IPS-11a (cell line): ENCODE measurements around the gene CSNK1A1L.

Experiments
- H3K4me3 ChIP-seq: one replicate; pipeline ENCODE4 v1.5.1; 2013; ENCODE audit warnings: low read depth, low read length, control low read depth

Gene CSNK1A1L

DNA sequence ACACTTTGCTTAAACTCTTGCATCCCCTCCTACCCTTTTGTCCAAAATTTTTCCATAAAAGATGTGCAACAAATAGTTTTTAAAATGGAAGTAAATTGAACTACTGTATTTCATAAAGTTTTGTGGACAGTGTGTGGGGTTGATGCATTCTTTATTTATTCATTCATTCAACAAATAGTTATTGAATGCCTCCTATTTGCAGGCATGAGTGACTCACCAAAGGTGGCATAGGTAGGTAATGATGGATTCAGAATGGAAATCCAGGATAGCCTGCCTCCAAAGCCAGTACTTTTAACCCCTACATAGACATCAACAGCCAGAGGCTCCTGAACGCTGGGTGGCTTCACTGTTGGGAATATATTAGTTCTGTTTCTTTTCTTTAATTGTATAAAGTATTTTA lies 2.4 kb upstream of the CSNK1A1L start:
- no peak overlapping the region for H3K4me3 ChIP-seq

DNA sequence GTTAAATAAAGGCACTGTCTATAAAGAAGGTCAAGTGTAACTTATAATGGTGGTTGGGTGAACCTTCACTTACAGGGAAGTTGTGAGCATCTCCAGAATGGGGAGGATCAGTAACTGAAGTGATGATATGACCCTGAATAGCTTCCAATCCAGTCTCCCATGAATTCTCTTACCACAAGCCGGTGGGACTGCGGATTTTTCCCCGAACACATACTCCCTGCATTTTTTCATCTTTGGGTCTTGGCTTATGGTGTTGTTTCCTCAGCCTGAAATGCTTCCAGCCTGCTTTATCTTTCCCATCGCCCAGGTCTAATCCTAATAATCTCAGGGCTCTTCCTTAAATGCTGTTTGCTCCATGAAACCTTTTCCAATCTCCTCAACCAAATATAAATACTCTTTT lies 2.0 kb upstream of the CSNK1A1L start:
- no peak overlapping the region for H3K4me3 ChIP-seq

DNA sequence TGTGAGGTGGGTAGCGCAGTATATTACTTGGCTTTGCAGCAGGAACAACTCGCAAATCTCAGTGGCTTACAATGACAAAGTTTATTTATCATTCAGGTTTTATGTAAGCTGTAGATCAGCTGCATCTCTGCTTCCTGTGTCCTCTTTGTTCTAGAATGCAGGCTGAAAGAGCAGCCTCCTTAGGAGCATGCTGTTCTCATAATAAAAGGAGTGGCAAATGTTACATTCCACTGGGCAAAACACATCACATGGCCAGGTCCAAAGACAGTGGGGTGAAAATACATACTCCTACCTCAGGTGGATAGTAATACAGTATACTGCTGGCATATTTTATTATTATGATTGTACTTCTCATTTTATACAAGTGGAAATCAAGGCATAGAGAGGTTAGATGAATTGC lies 1.2 kb upstream of the CSNK1A1L start:
- H3K4me3 ChIP-seq = no peak overlapping the region

DNA sequence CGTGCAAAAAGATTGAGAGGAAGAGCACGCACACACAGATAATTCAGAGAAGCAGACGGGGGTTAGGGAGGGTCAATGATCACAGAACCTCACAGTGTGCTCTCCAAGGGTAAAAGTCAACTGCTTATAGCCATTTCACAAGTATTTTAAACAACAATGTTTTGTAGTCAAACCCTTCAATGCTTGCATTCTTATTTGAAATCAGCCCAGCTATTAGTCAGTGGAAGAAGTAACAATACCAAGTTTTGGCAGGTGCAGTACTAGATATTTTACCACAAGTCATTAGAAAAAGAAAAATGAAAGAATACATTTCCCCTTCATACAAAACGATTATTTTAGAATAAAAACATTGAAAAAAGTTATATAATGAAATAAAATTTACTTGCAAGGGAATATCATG lies 2.6 kb downstream of the CSNK1A1L start:
- no peak overlapping the region for H3K4me3 ChIP-seq

DNA sequence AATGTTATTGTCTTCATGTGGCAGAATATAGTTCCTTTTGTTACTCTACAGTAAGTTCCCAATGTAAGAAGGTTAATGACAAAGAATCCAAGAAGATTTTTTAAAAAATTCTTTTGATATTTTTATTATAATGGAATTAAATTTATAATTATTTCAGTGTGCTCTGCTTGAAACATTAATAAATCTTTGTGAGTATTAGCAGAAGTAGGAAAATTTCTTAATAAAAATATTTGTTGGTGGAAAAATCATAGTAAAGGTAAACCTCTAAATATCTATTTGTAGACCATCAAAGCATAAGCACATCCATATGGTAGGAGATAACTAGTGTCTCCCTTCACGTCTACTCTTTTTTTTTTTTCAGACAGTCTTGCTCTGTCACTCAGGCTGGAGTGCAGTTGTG lies 4.3 kb downstream of the CSNK1A1L start:
- H3K4me3 ChIP-seq = no peak overlapping the region

DNA sequence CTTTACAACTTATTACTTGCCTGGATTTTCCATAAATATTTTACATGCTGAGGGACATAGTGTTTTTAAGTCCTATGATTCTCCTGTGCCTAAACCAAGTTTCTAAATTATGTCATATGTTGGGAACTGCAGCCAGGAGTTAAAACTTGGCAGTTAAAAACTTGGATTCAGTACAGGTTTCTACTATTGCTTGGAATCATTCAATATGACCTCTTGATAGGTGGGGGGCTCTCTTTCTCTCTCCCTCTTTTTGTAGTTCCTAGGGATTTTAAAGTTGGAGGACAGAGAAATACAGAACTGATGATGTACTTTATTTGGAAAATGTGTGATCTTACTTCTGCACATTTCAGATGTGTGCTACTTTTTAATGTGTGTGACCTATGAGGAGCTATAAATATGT lies 4.7 kb downstream of the CSNK1A1L start:
- no peak overlapping the region for H3K4me3 ChIP-seq

DNA sequence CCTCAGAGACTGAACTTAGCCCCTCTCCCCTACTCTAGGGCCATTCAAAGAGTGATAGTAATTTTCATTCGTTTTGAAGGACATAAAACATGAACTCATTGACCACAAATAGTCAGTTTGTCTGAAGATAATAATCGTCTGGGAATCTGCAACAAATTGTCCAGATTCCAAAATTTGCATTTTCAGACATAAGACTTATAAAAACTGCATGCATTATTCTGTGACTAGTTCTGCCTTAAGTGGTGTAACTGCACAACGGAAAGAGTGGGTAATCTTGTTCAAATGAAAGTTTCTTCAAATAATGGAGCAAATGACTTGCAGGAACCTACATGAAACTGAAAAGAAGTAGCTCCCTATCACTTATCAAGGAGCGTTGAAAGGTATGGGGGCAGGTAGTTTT lies 8.4 kb downstream of the CSNK1A1L start:
- no peak overlapping the region for H3K4me3 ChIP-seq

DNA sequence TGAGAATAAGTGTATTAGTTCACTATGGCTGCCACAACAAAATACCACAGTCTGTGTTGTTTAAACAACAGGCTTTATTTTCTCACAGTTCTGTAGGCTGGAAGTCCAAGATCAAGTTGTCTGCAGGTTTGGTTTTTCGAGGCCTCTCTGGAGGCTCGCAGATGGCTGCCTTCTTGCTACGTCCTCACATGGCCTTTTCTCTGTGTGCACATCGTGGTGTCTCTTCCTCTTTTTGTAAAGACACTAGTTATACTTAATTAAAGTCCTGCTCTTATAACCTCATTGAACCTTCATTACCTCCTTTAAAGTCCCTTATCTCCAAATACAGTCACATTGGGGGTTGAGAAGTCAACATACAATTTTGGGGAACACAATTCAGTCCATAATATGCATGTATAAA lies 10.6 kb downstream of the CSNK1A1L start:
- no peak overlapping the region for H3K4me3 ChIP-seq

DNA sequence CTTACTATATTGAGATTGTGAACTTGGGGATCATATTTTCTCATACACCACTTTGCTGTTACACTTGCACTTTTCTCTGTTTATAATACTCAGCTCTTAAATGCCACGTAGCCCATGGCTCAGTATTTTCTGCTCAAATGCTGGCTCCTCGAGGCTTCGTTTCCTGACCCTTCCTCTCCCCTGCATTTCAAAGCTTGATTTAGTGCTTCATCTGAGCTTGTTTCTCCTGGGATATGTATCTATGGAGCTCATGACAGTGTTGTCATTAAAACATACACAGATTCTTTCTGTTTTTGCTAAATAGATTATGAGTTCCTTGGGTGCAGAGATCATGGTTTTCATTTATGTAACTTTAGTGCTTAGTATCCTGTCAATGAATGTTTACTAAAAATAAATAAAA lies 11.4 kb downstream of the CSNK1A1L start:
- H3K4me3 ChIP-seq = no peak overlapping the region

DNA sequence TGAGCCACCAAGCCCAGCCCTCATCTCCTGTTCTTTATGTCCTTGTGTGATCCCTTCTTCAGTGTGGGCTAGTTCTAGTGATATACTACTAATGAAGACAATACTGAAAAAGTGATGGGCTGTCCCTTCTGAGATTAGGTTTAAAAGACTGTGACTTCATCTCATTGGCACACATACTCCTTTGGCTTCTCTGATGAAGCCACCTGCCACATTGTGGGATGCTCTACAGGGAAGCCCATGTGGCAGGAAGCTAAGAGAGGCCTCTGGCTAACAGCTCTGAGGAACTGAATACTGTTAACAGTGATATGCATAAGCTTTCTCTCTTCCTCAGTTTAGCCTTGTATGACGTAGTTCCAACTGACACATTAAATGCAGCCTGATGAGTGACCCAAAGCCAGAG lies 13.6 kb downstream of the CSNK1A1L start:
- no peak overlapping the region for H3K4me3 ChIP-seq

DNA sequence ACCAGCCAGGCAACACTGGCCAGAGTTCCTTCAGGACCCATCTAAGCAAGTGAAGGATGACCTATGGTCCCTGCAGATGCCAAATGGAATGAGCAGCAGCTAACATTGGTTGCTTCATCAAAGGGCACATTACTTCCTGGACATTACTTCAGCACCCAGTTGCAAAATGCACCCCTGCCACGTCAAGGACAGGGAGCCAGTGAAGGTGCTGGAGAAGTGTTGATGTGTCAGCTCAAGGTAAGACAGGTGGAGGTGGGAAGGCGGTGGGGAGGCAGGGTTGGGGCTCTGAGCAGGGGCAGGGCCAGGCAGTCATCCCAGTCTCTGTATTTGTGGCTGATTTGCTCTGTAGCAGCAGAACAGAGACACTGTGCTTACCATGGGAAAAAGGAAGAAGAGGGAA lies 14.6 kb downstream of the CSNK1A1L start:
- H3K4me3 ChIP-seq = no peak overlapping the region

DNA sequence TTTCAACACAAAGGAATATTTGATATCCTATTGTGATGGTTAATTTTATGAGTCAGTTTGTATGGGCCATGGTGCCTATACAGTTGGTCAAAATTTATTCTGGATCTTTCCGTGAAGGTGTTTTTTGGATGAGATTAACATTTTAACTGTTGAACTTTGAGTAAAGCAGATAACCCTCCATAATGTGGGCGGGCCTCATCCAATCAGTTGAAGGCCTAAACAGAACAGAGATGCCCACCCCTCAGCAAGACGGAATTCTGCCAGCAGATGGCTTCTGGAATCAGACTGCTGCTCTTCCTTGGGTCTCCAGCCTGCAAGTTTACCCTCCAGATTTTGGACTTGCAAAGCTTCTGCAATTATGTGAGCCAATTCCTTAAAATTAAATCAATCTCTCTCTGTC lies 16.0 kb downstream of the CSNK1A1L start:
- no peak overlapping the region for H3K4me3 ChIP-seq

DNA sequence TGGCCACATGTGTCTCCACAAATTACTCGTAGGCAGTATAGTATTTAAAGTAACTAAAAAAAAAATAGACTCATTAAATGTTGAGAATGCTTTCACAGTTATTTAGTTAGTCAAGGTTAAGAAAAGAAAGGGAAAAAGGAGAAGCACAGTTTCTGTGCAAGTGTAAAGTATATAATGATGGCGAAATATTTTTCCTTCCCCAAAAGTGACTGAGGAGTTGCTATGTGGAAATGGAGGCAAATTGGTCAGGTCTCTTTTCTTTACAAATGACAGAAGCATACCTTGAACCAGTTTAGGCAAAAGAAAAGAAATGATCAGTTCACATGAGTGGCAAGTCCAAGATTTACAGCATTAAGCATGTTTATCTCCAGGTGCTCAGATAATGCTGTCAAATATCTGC lies 18.0 kb downstream of the CSNK1A1L start:
- H3K4me3 ChIP-seq = no peak overlapping the region

DNA sequence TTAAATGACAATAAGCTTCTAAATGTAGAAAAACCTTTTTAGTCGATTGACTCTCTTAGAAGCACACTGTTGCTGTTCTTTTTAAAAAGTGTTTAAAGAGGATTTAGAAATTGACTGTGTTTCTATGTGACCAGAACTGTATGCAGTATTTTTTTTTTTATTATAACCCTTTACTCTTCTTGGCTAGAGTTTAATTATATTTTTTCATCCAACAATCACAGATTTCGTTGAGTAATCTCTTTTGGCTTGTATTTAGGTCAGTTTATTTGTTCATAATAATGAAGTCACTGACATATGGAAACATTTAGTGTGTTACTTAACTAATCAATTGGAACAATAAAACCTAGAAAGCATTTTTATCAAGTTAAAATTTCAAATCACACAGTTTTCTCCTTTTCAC lies 19.9 kb downstream of the CSNK1A1L start:
- no peak overlapping the region for H3K4me3 ChIP-seq

DNA sequence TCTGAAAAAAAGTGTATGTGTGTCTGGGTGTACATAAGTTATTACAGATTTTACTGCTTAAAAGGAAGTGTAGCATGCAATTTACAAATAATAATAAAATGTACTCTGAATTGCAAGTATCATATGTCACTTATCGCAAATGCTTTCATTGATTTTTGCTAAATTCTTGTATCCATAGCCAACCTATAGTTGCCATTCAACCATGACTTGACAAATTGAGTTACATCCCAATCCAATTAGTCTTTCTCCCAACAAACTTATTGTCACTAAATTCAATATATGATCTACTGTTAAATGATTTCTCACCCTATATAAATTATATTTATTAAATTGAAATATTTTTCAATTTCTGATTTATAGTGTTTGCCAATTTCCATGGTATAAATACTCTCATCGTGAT lies 28.6 kb downstream of the CSNK1A1L start:
- no peak overlapping the region for H3K4me3 ChIP-seq

DNA sequence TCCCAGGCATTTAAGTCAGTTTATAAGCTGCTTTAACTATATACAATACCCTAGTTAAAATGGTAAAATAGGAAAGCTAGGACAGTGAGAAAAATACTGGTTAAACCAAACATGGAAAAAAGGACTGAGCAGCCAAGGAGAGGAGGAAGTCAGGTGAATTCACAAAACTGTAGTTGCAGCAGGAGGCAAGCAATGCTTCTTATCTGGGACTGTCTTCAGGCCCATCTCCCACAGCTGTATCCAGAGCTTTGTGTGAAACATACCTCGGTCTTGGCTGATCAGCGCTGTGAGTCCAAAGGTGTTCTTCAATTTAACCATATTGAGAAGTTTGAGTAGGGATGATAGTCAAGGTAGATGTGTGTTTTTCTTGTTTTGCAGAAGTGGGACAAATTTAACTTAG lies 30.3 kb downstream of the CSNK1A1L start:
- no peak overlapping the region for H3K4me3 ChIP-seq

DNA sequence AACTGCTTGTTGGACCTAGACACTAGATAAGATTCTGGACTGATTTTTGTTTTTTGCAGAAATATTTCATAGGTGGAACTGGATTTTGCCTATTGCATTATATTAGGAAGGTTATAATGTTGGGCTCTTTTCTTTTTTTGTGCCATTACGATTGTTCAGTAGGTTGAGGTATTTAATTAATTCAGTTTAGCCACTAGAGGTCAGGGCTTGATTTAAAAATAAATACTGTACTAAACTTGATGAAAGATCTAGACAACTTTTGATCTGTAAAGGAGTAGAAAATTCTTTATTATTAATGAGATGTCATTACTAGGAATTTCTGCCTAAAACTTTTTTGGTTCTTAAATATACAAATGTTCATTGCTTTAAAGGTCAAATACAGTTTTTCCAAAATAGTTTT lies 30.8 kb downstream of the CSNK1A1L start:
- no peak overlapping the region for H3K4me3 ChIP-seq

DNA sequence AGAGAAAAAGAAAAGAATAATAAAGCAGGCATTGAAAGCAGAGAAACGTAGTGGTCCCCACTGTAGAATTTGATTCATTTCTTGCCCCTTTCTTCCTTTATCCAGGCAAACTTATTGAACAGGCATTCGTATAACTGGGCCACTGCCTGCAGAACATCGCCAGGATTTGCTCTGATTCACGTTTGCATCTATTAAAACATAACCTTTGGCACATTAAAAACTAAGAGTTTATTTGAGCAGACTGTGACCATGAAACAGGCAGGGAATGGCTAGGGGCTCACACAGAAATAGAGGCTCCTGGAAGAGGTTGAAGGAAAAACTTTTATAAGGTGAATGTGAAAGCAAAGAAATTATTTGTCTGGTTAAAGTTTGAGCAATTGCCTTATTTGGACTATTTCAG lies 33.4 kb downstream of the CSNK1A1L start:
- H3K4me3 ChIP-seq = no peak overlapping the region

DNA sequence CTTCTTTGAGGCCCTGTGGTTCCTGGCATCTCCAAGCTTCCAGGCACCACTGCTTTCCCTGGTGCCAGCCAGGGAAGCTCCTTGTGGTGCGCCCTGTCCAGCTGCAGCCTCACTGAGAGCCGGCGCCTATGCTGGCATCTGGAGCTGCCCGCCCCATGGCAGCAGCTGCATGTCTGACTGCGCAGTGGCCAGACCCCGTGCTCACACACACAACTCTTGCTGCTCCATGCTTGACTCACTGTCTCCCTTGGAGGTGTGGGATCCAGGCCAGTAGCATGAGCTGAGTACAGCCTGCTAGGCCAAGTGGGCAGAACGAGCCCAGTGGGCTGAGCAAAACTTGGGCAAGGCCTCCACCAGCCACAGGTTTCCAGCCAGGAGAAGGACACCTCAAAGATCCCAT lies 34.5 kb downstream of the CSNK1A1L start:
- H3K4me3 ChIP-seq = no peak overlapping the region

DNA sequence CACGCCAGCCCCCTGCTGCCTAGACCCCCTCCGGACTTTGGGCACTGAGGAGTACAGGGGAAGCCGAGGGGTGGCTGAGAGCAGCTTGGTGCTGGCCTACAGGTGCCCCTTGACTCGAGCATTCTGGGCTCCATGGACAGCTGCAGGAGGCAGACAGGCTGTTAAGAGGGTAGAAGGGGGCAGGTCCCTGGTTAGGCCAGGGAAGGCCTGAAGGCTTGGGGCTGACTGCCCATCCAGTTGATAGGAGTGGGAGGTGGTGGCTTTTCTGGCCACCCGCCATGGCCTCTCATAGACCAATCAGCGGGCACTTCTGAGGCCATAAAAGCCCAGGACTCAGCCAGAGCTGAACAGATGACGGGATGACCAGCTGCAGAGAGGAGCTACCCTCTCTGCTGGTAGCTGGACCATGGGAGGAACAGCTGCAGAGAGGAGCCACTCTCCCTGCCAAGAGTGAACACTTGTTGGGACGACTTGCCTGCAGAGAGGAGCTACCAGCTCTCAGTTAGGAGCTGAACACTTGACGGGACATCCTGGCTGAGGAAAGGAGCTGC lies 35.2 kb downstream of the CSNK1A1L start:
- H3K4me3 ChIP-seq = no peak overlapping the region

DNA sequence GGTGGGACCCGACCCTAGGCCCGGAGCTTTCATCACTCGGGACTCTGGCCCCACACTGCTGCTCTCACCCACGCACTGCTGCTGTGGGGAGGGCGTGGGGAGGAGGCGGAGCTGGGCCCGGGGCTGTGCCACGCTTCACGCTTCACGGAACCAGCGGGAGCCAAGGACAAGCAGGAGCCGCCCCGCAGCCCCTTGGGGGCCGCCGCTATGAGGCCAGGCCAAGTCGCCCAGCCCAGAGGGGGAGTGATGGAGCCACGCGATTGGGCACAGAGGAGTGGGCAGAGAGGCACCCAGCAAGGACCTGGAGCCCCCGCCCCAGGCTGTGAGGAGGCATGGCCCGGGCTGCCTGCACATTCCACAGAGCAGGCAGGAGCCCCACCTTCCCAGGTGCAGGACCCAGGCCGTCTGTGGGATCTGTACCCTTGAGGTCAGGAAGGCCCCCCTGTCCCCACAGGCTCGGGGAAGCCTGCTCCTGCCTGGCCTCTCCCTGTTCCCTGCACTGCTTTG lies 35.8 kb downstream of the CSNK1A1L start:
- H3K4me3 ChIP-seq = no peak overlapping the region

DNA sequence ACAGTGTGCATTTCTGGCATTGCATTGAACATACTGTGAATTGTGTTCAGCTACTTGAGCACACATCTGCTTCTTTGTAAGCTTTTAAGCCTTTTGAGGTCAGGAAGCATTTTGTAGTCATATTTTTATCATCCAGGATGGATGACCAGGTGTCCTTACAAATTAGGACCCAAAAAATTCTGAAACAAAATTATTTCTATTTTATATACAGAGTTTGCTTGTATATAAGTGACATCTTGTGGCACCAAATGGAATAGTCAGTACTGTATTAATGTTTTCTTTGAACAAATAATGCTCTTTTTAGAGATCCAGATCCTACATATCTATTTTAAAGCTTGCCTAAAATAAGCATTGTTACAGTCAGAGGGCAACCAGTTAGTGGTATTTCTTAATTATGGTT lies 36.5 kb downstream of the CSNK1A1L start:
- H3K4me3 ChIP-seq = no peak overlapping the region

DNA sequence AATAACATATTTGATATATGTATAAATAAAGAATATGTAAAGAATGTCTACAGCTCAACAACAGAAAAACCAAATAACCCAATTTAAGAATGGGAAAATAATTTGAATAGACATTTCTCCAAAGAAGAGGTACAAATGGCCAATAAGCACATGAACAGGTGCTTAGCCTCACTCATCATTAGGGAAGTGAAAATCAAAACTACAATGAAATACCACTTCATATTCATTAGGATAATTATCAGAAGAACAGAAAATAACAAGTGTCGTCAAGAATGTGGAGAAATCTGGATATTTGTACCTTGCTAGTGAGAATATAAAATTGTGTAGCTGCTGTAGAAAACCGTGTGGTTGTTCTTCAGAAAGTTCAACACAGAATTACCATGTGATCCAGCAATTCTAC lies 37.6 kb downstream of the CSNK1A1L start:
- no peak overlapping the region for H3K4me3 ChIP-seq
